Adipocyte (in vitro differentiated cells): Measurements from ENCODE around the gene BICD1.
"Not testable (repeated sequence)": the region's sequence is repeated elsewhere in the genome, so short reads cannot be mapped to it uniquely, and the experiment has no call there.

Experiments
- DNase-seq: peaks from one replicate; pipeline ENCODE4 v3.0.0-alpha.2; 2015; ENCODE audit warnings: low read depth
- H3K27me3 ChIP-seq: replicated peaks from 2 replicates; pipeline ENCODE4 v1.7.0; 2013; ENCODE audit warnings: mild to moderate bottlenecking, low read length, moderate library complexity; ENCODE audit not compliant: control insufficient read depth, insufficient read depth
- H3K36me3 ChIP-seq: 2 replicates; pipeline ENCODE4 v1.7.0; 2013; ENCODE audit warnings: low read length, mild to moderate bottlenecking, moderate library complexity; ENCODE audit not compliant: control insufficient read depth, insufficient read depth, severe bottlenecking
- H3K4me1 ChIP-seq: 2 replicates; pipeline ENCODE4 v1.7.0; 2013; ENCODE audit warnings: mild to moderate bottlenecking, low read length, moderate library complexity; ENCODE audit not compliant: control insufficient read depth, insufficient read depth
- H3K4me3 ChIP-seq: 2 replicates; pipeline ENCODE4 v1.7.0; 2013; ENCODE audit warnings: mild to moderate bottlenecking, low read length, moderate library complexity
- H3K9ac ChIP-seq: 2 replicates; pipeline ENCODE4 v1.7.0; 2013; ENCODE audit warnings: mild to moderate bottlenecking, low read length, moderate library complexity
- H3K9me3 ChIP-seq: 2 replicates; pipeline ENCODE4 v1.7.0; 2013; ENCODE audit warnings: mild to moderate bottlenecking, low read length, moderate library complexity; ENCODE audit not compliant: control insufficient read depth

Gene BICD1

GRCh38 chr12:32083489-32083888 is 23.2 kb upstream of the BICD1 start:
- Histone ChIP-seq H3K36me3 (no peaks in the 10 kb centered on the region), H3K9ac (no peak overlapping the region), H3K4me3 (no peak overlapping the region), H3K27me3 (no peaks in the 10 kb centered on the region), H3K4me1 (peaks cover 4% of the 10 kb centered on the region), H3K9me3 (no peaks in the 10 kb centered on the region)
- peak; percentile 83 for DNase-seq

DNA sequence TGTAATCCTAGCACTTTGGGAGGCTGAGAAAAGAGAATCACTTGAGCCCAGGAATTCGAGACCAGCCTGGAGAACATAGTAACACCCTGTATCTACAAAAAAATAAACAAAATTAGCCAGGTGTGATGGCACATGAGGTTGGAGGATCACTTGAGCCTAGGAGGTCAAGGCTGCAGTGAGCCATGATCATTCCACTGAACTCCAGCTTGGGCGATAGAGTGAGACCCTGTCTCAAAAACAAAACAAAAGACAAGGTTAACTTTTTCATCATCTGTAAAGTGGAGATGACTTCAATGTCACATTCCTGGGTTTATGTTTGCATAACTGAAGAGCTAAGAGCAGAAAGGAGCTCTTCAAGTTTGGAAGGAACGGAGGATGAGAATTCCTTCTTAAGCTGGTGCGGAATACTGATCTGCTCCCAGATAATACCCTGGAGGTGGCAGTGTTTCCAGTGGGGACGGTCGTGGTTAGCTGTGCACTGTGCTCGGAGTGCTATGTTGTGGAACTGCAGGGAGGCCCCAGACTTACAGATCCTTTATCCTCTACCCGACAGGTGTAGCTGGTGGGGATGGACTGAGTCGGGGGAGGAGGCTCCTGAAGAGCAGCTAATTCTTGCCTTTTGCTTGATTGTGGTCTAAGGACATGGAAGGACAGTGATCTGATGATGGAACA is 22.5 kb upstream of the BICD1 start:
- no peak for DNase-seq
- Histone ChIP-seq H3K4me3 (no peak overlapping the region), H3K4me1 (peaks cover 4% of the 10 kb centered on the region), H3K9ac (no peak overlapping the region), H3K36me3 (no peaks in the 10 kb centered on the region), H3K9me3 (no peaks in the 10 kb centered on the region), H3K27me3 (no peaks in the 10 kb centered on the region)

- Histone ChIP-seq H3K4me1 (peaks cover 4% of the 10 kb centered on the region), H3K9me3 (no peaks in the 10 kb centered on the region), H3K36me3 (no peaks in the 10 kb centered on the region), H3K27me3 (no peaks in the 10 kb centered on the region), H3K9ac (no peak overlapping the region), H3K4me3 (no peak overlapping the region)
- DNase-seq, result no peak
Observed at GRCh38 chr12:32084753-32085152, 21.9 kb upstream of the BICD1 start.

GRCh38 chr12:32087306-32087705 is 19.3 kb upstream of the BICD1 start:
- DNase-seq, result no peak
- H3K36me3 ChIP-seq, result no peaks in the 10 kb centered on the region
- H3K27me3 ChIP-seq, result no peaks in the 10 kb centered on the region
- no peaks in the 10 kb centered on the region for H3K9me3 ChIP-seq
- H3K4me3 ChIP-seq, result no peak overlapping the region
- H3K4me1 ChIP-seq, result peaks cover 4% of the 10 kb centered on the region
- no peak overlapping the region for H3K9ac ChIP-seq

DNA sequence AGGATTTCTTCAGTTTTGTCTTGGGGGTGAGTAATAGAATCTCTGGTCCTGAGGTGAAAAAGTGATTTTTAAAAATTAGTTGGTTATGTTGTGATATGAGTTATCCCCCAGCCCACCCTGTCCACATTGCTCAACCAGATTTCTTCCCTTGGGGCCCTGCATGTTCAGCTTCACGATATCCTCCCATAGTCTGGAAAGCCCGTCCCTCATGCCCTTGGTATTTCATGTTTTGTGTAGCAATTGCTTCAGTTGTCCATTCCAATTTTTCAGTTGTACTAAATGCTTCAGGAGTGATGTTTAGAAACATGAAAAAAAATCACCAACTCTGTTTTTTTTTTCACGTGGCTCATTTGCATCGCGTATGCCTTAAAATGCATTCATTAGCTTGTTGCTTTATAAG is 17.5 kb upstream of the BICD1 start:
- peaks cover 2% of the 10 kb centered on the region for H3K4me1 ChIP-seq
- H3K27me3 ChIP-seq, result no peaks in the 10 kb centered on the region
- no peaks in the 10 kb centered on the region for H3K9me3 ChIP-seq
- no peaks in the 10 kb centered on the region for H3K36me3 ChIP-seq
- DNase-seq, result peak; percentile 91
- no peak overlapping the region for H3K4me3 ChIP-seq
- no peak overlapping the region for H3K9ac ChIP-seq

DNA sequence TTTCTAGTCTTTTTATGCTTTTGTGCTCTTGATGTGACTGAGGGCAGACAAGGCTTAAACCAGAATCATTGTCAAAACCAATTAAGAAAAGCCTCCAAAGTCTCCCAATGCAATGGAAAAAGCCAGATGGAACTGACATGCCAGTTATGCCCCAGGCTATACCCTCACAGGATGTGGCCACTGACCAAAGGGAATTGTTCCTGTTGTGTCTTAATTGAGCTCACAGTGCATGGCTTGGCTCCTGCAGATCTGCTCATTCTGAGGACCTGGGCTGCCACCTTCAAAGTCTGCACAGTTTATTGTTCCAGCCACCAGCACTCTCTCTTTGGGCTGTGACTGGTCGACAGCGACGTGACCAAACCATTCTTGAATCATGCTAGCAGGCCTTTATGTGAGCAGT is 17.1 kb upstream of the BICD1 start:
- Histone ChIP-seq H3K27me3 (no peaks in the 10 kb centered on the region), H3K36me3 (no peaks in the 10 kb centered on the region), H3K4me3 (no peak overlapping the region), H3K9ac (no peak overlapping the region), H3K9me3 (no peaks in the 10 kb centered on the region), H3K4me1 (no peaks in the 10 kb centered on the region)
- DNase-seq, result peak; percentile 82

DNA sequence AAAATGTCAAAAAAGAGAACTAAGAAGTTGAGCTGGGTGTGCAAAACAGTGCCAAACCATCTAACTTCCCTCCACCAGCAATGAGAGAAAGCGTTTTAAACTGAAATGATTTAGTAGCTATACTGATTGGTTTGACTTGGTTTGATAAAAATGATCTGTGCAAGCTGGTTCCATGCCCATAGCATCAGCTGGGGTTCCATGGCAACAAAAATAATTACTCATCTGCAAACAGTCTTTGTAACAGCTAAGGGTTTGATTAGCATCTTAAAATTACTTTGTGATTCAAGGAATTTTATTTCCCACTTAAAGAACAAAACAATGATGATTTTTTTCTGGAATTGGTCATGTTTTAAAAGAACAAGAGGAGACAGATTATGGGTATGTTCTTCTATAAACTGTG is 15.0 kb upstream of the BICD1 start:
- Histone ChIP-seq H3K4me1 (no peaks in the 10 kb centered on the region), H3K4me3 (no peak overlapping the region), H3K27me3 (no peaks in the 10 kb centered on the region), H3K36me3 (no peaks in the 10 kb centered on the region), H3K9ac (no peak overlapping the region), H3K9me3 (no peaks in the 10 kb centered on the region)
- DNase-seq, result no peak

DNA sequence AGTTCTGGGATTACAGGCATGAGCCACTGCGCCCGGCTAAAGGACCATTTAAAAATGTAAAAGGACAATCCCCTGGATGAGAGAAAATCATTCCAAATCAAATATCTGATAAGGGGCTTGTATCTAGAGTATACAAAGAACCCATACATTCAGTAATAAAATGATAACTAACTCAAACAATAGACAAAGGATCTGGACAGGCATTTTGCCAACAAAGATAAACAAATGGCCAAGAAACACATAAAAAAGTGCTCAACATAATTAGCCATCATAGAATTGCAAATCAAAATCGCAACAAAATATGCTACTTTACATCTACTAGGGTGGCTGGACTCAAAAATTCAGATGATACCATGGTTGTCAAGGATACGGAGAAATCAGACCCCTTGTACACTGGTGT is 8.5 kb upstream of the BICD1 start:
- Histone ChIP-seq H3K9me3 (no peaks in the 10 kb centered on the region), H3K4me3 (no peak overlapping the region), H3K27me3 (no peaks in the 10 kb centered on the region), H3K36me3 (no peaks in the 10 kb centered on the region), H3K9ac (no peak overlapping the region), H3K4me1 (no peaks in the 10 kb centered on the region)
- no peak for DNase-seq

GRCh38 chr12:32099275-32099674 is 7.4 kb upstream of the BICD1 start:
- H3K4me1 ChIP-seq, H3K9me3 ChIP-seq, H3K4me3 ChIP-seq, H3K36me3 ChIP-seq, H3K27me3 ChIP-seq, H3K9ac ChIP-seq, DNase-seq: not testable (repeated sequence)

- DNase-seq, result no peak
- no peaks in the 10 kb centered on the region for H3K9me3 ChIP-seq
- no peak overlapping the region for H3K9ac ChIP-seq
- H3K4me1 ChIP-seq, result no peaks in the 10 kb centered on the region
- no peaks in the 10 kb centered on the region for H3K27me3 ChIP-seq
- H3K36me3 ChIP-seq, result no peaks in the 10 kb centered on the region
- H3K4me3 ChIP-seq, result no peak overlapping the region
Observed at GRCh38 chr12:32100361-32100760, 6.3 kb upstream of the BICD1 start.

DNA sequence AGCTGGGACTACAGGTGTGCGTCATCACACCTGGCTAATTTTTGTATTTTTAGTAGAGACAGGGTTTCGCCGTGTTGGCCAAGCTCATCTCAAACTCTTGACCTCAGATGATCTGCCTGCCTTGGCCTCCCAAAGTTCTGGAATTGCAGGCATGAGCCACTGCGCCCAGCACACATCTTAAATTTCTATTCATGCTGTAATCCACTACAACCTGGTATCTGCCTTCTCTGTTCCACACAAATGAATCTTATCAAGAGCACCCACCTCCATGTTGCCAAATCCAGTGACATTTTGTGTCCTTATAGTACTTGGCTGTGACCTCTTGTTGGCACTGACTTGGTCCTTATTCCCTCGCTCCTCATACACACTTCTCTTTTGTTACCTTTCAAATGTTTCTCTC is 5.8 kb upstream of the BICD1 start:
- H3K9me3 ChIP-seq, result no peaks in the 10 kb centered on the region
- no peak for DNase-seq
- no peaks in the 10 kb centered on the region for H3K4me1 ChIP-seq
- no peaks in the 10 kb centered on the region for H3K27me3 ChIP-seq
- no peak overlapping the region for H3K9ac ChIP-seq
- no peak overlapping the region for H3K4me3 ChIP-seq
- H3K36me3 ChIP-seq, result no peaks in the 10 kb centered on the region

DNA sequence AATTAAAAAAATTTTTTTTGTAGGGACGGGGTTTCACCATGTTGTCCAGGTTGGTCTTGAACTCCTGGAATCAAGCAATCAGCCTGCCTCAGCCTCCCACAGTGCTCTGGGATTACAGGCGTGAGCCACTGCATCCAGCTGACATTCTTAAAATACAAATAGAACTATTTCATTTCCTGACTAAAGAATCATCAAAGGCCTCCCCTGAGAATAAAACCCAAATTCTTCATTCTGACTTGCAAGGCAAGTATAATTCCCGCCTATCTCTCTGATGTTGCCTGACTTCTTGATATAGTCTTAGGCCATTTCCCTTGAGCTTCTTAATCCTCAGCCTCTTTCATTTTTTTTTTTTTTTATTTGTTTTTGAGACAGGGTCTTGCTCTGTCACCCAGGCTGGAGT is 4.4 kb upstream of the BICD1 start:
- no peaks in the 10 kb centered on the region for H3K9me3 ChIP-seq
- no peak overlapping the region for H3K9ac ChIP-seq
- H3K36me3 ChIP-seq, result no peaks in the 10 kb centered on the region
- DNase-seq, result no peak
- no peak overlapping the region for H3K4me3 ChIP-seq
- no peaks in the 10 kb centered on the region for H3K4me1 ChIP-seq
- H3K27me3 ChIP-seq, result no peaks in the 10 kb centered on the region
